Natural killer cell (primary cell): Measurements from ENCODE around the gene TRRAP. TPM values are rescaled to one million over a fixed set of nuclear protein-coding genes. Genes with fewer than 3 reads are reported as not detected.
"Not testable (repeated sequence)": the region's sequence is repeated elsewhere in the genome, so short reads cannot be mapped to it uniquely, and the experiment has no call there.

ENCODE experiments used
- ATAC-seq, 3 donors: fragments of 150-1000 bp in 2 of 3; fragments of 200-7000 bp in 1 of 3; cut with Tn5 transposase; 1 replicate in 1 of 3; 2 replicates in 2 of 3; pipeline ENCODE4 v1.10.0; 2021; ENCODE audit warnings: mild to moderate bottlenecking in 2 of 3, moderate library complexity in 2 of 3
- DNase-seq, 2 donors: peaks; one replicate each; pipeline versions ENCODE4 v3.0.0 to v3.0.0-alpha.2; 2013 to 2021; ENCODE audit warnings: mixed read lengths in 1 of 2
- H3K27ac ChIP-seq: one replicate; pipeline ENCODE4 v1.5.1; 2013; ENCODE audit warnings: mild to moderate bottlenecking, low read length
- H3K27me3 ChIP-seq: one replicate; pipeline ENCODE4 v1.6.1; 2013; ENCODE audit warnings: low read length; ENCODE audit not compliant: control insufficient read depth, insufficient read depth
- H3K36me3 ChIP-seq: one replicate; pipeline ENCODE4 v1.6.1; 2013; ENCODE audit warnings: low read length; ENCODE audit not compliant: control insufficient read depth, insufficient read depth
- H3K4me1 ChIP-seq: one replicate; pipeline ENCODE4 v1.6.1; 2013; ENCODE audit warnings: low read length; ENCODE audit not compliant: control insufficient read depth, insufficient read depth
- H3K4me3 ChIP-seq: one replicate; pipeline ENCODE4 v1.5.1; 2013; ENCODE audit warnings: low read length
- H3K9me3 ChIP-seq: one replicate; pipeline ENCODE4 v1.6.1; 2013; ENCODE audit warnings: low read length; ENCODE audit not compliant: control insufficient read depth, insufficient read depth
- H3K27ac Mint-ChIP-seq, 2 donors: one replicate each; pipeline ENCODE4 v1.8.0; 2022; ENCODE audit warnings: mild to moderate bottlenecking in 2 of 2, mixed read lengths in 2 of 2, moderate library complexity in 1 of 2
- H3K27me3 Mint-ChIP-seq, 2 donors: one replicate each; pipeline ENCODE4 v1.8.0; 2022; ENCODE audit warnings: low read depth in 2 of 2, mixed read lengths in 2 of 2
- H3K36me3 Mint-ChIP-seq: one replicate; pipeline ENCODE4 v1.8.0; 2022; ENCODE audit warnings: mixed read lengths
- H3K4me1 Mint-ChIP-seq, 2 donors: one replicate each; pipeline ENCODE4 v1.8.0; 2022; ENCODE audit warnings: mixed read lengths in 2 of 2
- H3K4me3 Mint-ChIP-seq: one replicate; pipeline ENCODE4 v1.8.0; 2022; ENCODE audit warnings: mild to moderate bottlenecking, moderate library complexity, mixed read lengths
- H3K9me3 Mint-ChIP-seq, 2 donors: one replicate each; pipeline ENCODE4 v1.8.0; 2022; ENCODE audit warnings: mixed read lengths in 2 of 2
- WGBS: methylation state at CpG from one replicate; pipeline ENCODE4 v1.1.7; 2013; ENCODE audit warnings: missing lambda C conversion rate; ENCODE audit not compliant: insufficient coverage; 5-methylcytosine and 5-hydroxymethylcytosine counted together
- intact Hi-C: fragments of 100-400 bp; cut with micrococcal nuclease; formaldehyde crosslinking; loops from one replicate; pipeline ENCODE4 v1.14.2; 2022
- total RNA-seq, 4 donors: library from RNA; stranded (reverse); fragments of 120-200 nt in 1 of 4; gene quantifications; one replicate each; pipeline versions ENCODE4 v1.2.3 to v1.2.4, GENCODE V29; 2013 to 2022
- TF ChIP-seq, protein P1 (sequence below): fragments of 200-600 bp; IDR thresholded peaks from one replicate; pipeline ENCODE4 v1.8.0; 2022; ENCODE audit warnings: antibody characterized with exemption

The TRRAP gene
- total RNA-seq, 3 donors from 2014 or later (not counting 1 experiment from before 2014, with no cell fraction given) = 45.4 to 62.9 (median 62.4) TPM

DNA sequence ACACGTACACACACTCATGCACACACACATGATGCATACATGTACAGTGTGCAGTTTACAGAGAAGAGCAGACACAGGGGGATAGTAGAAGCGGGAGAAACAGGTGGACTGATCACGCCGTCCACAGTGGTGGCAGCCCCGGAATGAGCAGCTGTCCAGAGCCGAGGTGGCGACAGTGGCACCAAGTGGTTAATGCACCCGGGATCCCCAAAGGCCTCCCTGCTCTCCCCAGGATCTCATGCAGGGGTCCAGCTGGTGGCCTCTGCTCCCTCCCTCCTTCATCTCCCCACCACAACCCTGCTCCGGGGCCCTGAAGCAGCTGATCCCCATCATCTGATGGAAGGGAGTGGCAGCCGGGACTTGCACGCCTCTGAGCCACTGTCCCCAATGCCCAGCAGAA, 38.2 kb upstream of the TRRAP start:
- no peaks in the 10 kb centered on the region for H3K4me1 ChIP-seq
- H3K4me3 ChIP-seq = no peak overlapping the region
- ATAC-seq = no peak
- WGBS = 79% methylated on average over 10 of the region's 11 CpGs
- Mint-ChIP-seq H3K27ac (no peak overlapping the region), H3K4me1 (no peaks in the 10 kb centered on the region), H3K27me3 (peaks cover 0 to 3% of the 10 kb centered on the region in 2 donors), H3K36me3 (no peaks in the 10 kb centered on the region), H3K9me3 (no peaks in the 10 kb centered on the region), H3K4me3 (no peak overlapping the region)
- TF ChIP-seq, protein P1, sequence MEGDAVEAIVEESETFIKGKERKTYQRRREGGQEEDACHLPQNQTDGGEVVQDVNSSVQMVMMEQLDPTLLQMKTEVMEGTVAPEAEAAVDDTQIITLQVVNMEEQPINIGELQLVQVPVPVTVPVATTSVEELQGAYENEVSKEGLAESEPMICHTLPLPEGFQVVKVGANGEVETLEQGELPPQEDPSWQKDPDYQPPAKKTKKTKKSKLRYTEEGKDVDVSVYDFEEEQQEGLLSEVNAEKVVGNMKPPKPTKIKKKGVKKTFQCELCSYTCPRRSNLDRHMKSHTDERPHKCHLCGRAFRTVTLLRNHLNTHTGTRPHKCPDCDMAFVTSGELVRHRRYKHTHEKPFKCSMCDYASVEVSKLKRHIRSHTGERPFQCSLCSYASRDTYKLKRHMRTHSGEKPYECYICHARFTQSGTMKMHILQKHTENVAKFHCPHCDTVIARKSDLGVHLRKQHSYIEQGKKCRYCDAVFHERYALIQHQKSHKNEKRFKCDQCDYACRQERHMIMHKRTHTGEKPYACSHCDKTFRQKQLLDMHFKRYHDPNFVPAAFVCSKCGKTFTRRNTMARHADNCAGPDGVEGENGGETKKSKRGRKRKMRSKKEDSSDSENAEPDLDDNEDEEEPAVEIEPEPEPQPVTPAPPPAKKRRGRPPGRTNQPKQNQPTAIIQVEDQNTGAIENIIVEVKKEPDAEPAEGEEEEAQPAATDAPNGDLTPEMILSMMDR = no peak
- no peaks in the 10 kb centered on the region for H3K36me3 ChIP-seq
- intact Hi-C loops = no loop called here
- no peak overlapping the region for H3K27ac ChIP-seq
- DNase-seq = no peak
- no peaks in the 10 kb centered on the region for H3K9me3 ChIP-seq
- H3K27me3 ChIP-seq = no peaks in the 10 kb centered on the region

DNA sequence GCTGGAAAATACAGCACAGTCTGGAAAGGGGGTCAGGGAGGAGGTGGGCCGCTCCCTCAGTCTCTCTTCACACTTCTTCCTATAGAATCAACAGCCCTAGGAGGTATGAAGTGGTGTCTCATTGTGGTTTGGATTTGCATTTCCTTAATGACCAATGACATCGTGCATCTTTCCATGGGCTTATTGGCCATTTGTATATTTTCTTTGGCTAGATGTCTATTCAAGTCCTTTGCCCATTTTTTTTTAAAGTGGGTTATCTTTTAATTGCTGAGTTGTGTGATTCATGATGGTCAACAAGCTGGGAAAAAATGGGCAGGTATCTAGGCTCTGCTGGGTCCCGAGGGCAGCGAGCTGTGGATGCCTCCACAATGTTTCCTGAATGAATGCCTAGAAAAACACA, 37.6 kb upstream of the TRRAP start:
- TF ChIP-seq, protein P1 = no peak
- no peaks in the 10 kb centered on the region for H3K4me1 ChIP-seq
- H3K27ac Mint-ChIP-seq = no peak overlapping the region
- no peaks in the 10 kb centered on the region for H3K36me3 ChIP-seq
- no peaks in the 10 kb centered on the region for H3K9me3 Mint-ChIP-seq
- DNase-seq (no peak), ATAC-seq (no peak)
- H3K36me3 Mint-ChIP-seq = no peaks in the 10 kb centered on the region
- peaks cover 0 to 3% of the 10 kb centered on the region in 2 donors for H3K27me3 Mint-ChIP-seq
- H3K4me3 ChIP-seq = no peak overlapping the region
- H3K27me3 ChIP-seq = no peaks in the 10 kb centered on the region
- H3K27ac ChIP-seq = no peak overlapping the region
- H3K4me3 Mint-ChIP-seq = no peak overlapping the region
- H3K4me1 Mint-ChIP-seq = no peaks in the 10 kb centered on the region
- 30% methylated on average over 3 of the region's 4 CpGs for WGBS
- intact Hi-C loops = loop anchor here (1.0 kb wide), 1 partner anchor 407 kb away; no protein-coding TSS in a partner anchor
- no peaks in the 10 kb centered on the region for H3K9me3 ChIP-seq

DNA sequence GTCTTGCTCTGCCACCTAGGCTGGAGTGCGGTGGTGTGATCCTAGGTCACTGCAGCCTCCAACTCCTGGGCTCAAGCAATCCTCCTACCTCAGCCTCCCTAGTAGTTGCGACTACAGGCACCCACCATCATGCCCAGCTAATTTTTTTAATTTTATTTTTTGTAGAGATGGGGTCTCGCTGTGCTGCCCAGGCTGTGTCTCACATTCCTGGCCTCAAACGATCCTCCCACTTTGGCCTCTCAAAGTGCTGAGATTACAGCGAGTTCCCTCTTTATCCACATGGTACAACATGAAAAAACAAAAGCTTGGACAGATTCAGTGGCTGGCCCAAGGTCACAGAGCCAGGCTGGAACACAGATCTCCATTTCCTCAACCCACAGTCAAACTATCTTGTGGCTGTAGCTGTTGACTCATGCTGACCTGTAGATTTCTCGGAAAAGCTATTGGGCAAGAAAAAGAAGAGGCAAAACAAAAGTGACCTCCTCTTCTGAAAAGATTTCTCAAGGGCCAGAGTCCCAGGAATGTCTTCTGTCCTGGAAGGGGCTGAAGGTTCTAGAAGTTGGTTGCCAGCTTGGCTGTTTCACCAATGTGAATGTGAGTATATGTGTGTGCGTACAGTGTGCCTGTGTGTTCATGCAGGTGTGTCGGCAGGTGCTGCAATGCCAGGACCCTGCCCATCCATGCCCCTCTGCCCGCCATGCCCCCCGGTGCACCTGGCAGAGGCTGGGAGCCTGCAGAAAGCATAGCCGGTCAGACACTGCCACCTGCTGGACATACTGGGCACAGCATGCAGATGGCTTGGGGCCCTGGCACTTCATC, 36.9 kb upstream of the TRRAP start:
- Mint-ChIP-seq H3K9me3 (no peaks in the 10 kb centered on the region), H3K4me3 (no peak overlapping the region), H3K36me3 (no peaks in the 10 kb centered on the region), H3K27ac (no peak overlapping the region), H3K4me1 (no peaks in the 10 kb centered on the region), H3K27me3 (peaks cover 0 to 3% of the 10 kb centered on the region in 2 donors)
- H3K27me3 ChIP-seq = no peaks in the 10 kb centered on the region
- no peaks in the 10 kb centered on the region for H3K4me1 ChIP-seq
- H3K4me3 ChIP-seq = no peak overlapping the region
- intact Hi-C loops = loop anchor here (1.0 kb wide), 1 partner anchor 408 kb away; no protein-coding TSS in a partner anchor
- no peak overlapping the region for H3K27ac ChIP-seq
- H3K36me3 ChIP-seq = no peaks in the 10 kb centered on the region
- H3K9me3 ChIP-seq = no peaks in the 10 kb centered on the region
- 42% methylated on average over 10 of the region's 11 CpGs for WGBS
- TF ChIP-seq, protein P1 = peak; percentile 96
- ATAC-seq (peak; percentile 69 to 91 (median 80)), DNase-seq (peak; percentile 67 to 80)

DNA sequence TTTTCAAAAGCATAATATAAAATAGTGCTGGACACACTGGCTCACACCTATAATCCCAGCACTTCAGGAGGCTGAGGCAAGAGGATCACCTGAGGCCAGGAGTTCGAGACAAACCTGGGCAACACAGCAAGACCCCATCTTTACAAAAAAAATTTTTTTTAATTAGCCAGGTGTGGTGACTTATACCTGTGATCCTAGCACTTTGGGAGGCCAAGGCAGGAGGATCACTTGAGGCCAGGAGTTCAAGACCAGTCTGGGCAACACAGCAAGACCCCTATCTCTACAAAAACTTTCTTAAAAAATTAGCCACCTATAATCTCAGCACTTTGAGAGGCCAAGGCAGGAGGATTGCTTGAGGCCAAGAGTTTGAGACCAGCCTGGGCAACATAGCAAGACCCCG, 35.8 kb upstream of the TRRAP start:
- H3K4me1 ChIP-seq, H3K27me3 Mint-ChIP-seq, H3K27ac ChIP-seq, intact Hi-C loops, H3K36me3 ChIP-seq, H3K27me3 ChIP-seq, ATAC-seq, H3K36me3 Mint-ChIP-seq, H3K4me3 Mint-ChIP-seq, DNase-seq, H3K4me1 Mint-ChIP-seq, H3K4me3 ChIP-seq, H3K9me3 Mint-ChIP-seq, H3K9me3 ChIP-seq, H3K27ac Mint-ChIP-seq: not testable (repeated sequence)
- WGBS = 90% methylated on average over 2 of the region's 2 CpGs
